ENCODE results near the gene CYLD. TPM values are rescaled to one million over a fixed set of nuclear protein-coding genes. Genes with fewer than 3 reads are reported as not detected.

The CYLD gene
- 10 to 100 TPM; 16.5 to 27.5 TPM for total RNA-seq

DNA sequence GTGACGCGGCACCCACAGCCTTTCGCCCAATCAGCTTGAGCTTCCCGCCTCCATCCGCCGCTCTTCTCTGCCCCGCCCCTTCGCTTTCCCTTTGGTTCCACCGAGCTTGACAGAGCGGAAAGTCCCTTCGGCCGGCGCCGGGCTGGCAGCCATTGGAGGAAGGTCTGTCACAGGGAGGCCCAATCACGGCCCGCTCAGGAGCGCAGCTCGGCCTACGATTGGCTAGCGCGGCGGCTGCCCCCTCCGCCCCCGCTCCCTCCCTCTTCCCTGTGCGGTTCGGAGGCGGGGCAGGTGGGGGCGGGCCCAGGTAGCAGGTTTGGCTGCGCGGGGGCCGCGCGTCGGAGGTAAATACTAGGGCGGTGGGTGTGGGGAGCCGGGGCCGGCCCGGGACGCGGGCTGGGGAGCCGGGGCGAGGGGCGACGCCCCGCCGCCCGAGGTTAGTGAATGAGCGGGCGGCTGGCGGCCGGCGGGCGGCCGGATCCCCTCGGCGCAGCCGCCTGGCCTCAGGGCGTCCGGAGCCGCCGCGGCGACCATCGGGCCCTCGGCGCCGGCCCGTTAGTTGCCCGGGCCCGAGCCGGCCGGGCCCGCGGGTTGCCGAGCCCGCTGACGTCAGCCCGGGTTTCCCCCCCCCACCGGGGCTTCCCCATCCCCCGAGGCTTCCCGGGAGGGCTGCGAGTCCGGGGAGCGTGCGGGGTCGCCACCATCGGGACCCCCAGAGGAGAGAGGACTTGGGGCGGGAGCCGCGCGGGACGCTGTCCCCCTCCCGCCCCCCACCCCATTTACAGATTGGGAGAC, at the start of gene CYLD:
TSS of gene CYLD (plus strand) at position 306 of the 795 bp plus-strand sequence. CDS start 7,613 bp downstream, outside the sequence.
- Histone ChIP-seq H3K27me3 (no peaks in the 10 kb centered on the region), H3K4me3 (peak within 1 kb of the TSS; percentile 89 to 95), H3K36me3 (replicated peaks in 1 of 2; ENCODE audit: insufficient read depth in 1 of 2, low read depth in 2 of 2) (no peaks in the 10 kb centered on the region), H3K27ac (peak within 1 kb of the TSS; percentile 64 to 92 (median 84)), H3K9me3 (no peaks in the 10 kb centered on the region), H3K4me1 (peaks cover 12% of the 10 kb centered on the region)
- 0% methylated on average over 5 to 66 of the region's 93 CpGs for WGBS, 2 donors
- TF ChIP-seq, protein P1, sequence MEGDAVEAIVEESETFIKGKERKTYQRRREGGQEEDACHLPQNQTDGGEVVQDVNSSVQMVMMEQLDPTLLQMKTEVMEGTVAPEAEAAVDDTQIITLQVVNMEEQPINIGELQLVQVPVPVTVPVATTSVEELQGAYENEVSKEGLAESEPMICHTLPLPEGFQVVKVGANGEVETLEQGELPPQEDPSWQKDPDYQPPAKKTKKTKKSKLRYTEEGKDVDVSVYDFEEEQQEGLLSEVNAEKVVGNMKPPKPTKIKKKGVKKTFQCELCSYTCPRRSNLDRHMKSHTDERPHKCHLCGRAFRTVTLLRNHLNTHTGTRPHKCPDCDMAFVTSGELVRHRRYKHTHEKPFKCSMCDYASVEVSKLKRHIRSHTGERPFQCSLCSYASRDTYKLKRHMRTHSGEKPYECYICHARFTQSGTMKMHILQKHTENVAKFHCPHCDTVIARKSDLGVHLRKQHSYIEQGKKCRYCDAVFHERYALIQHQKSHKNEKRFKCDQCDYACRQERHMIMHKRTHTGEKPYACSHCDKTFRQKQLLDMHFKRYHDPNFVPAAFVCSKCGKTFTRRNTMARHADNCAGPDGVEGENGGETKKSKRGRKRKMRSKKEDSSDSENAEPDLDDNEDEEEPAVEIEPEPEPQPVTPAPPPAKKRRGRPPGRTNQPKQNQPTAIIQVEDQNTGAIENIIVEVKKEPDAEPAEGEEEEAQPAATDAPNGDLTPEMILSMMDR (IDR thresholded peaks at IDR 0.05), result no peak
- TF ChIP-seq POLR2A (IDR thresholded peaks at IDR 0.05), result peak; percentile 50 to 67 (median 50)
- intact Hi-C loops (cut with DNase I), result no loop called here
- DNase-seq, result peak; percentile 100
- peak; percentile 98 for ATAC-seq

GRCh38 chr16:50692644-50692998, 49.3 kb upstream of the CYLD start:
- H3K4me1 ChIP-seq, result peaks cover 21% of the 10 kb centered on the region
- H3K27me3 ChIP-seq, result peaks cover 0 to 6% of the 10 kb centered on the region in 2 donors
- no peaks in the 10 kb centered on the region for H3K9me3 ChIP-seq
- intact Hi-C loops (cut with DNase I), result no loop called here
- DNase-seq (no peak), ATAC-seq (no peak)
- H3K36me3 ChIP-seq (replicated peaks in 1 of 2; ENCODE audit: insufficient read depth in 1 of 2, low read depth in 2 of 2), result no peaks in the 10 kb centered on the region
- no peak for TF ChIP-seq POLR2A (IDR thresholded peaks at IDR 0.05)
- TF ChIP-seq, protein P1 (IDR thresholded peaks at IDR 0.05), result no peak
- 86 to 87% methylated on average over 4 of the region's 4 CpGs for WGBS, 2 donors
- H3K27ac ChIP-seq, result no peak overlapping the region
- H3K4me3 ChIP-seq, result no peak overlapping the region

- Histone ChIP-seq H3K4me1 (peaks cover 24% of the 10 kb centered on the region), H3K4me3 (no peak within 1 kb of the TSS), H3K27me3 (peaks cover 0 to 6% of the 10 kb centered on the region in 2 donors), H3K27ac (no peak within 1 kb of the TSS), H3K36me3 (replicated peaks in 1 of 2; ENCODE audit: insufficient read depth in 1 of 2, low read depth in 2 of 2) (no peaks in the 10 kb centered on the region), H3K9me3 (no peaks in the 10 kb centered on the region)
- no peak for TF ChIP-seq POLR2A (IDR thresholded peaks at IDR 0.05)
- TF ChIP-seq, protein P1 (IDR thresholded peaks at IDR 0.05), result no peak
- intact Hi-C loops (cut with DNase I), result no loop called here
- ATAC-seq (peak; percentile 49), DNase-seq (peak in 2 of 4 donors; percentile 29 to 46)
- WGBS, 2 donors, result 15 to 64% methylated on average over 15 to 56 of the region's 56 CpGs
Measured at GRCh38 chr16:50692999-50693781, 48.7 kb upstream of the CYLD start, which contains the start of gene NOD2. Gene NOD2 (plus strand): TSS chr16:50693606. CDS start chr16:50699496, 5,890 bp downstream.

- 90 to 92% methylated on average over 2 of the region's 2 CpGs for WGBS, 2 donors
- Histone ChIP-seq H3K4me1 (peaks cover 27% of the 10 kb centered on the region), H3K36me3 (replicated peaks in 1 of 2; ENCODE audit: insufficient read depth in 1 of 2, low read depth in 2 of 2) (no peaks in the 10 kb centered on the region), H3K27me3 (peaks cover 0 to 6% of the 10 kb centered on the region in 2 donors), H3K27ac (no peak overlapping the region), H3K9me3 (no peaks in the 10 kb centered on the region), H3K4me3 (no peak overlapping the region)
- no peak for ATAC-seq
- TF ChIP-seq, protein P1 (IDR thresholded peaks at IDR 0.05), result no peak
- DNase-seq, result no peak
- intact Hi-C loops (cut with DNase I), result no loop called here
Measured at GRCh38 chr16:50694206-50694605, 47.7 kb upstream of the CYLD start.
